ENCODE results near the gene RPL22L1. TPM values are rescaled to one million over a fixed set of nuclear protein-coding genes. Genes with fewer than 3 reads are reported as not detected.
"Not testable (repeated sequence)": the region's sequence is repeated elsewhere in the genome, so short reads cannot be mapped to it uniquely, and the experiment has no call there.

Gene RPL22L1
- total RNA-seq, 2 donors from 2014 or later, result 96.6 to 144 TPM

- peaks cover 12 to 22% of the 10 kb centered on the region in 2 donors for H3K27me3 Mint-ChIP-seq
- H3K27ac Mint-ChIP-seq, result no peak overlapping the region
These were observed 34.7 kb downstream of the RPL22L1 start for GRCh38 chr3:170835336-170835735.

DNA sequence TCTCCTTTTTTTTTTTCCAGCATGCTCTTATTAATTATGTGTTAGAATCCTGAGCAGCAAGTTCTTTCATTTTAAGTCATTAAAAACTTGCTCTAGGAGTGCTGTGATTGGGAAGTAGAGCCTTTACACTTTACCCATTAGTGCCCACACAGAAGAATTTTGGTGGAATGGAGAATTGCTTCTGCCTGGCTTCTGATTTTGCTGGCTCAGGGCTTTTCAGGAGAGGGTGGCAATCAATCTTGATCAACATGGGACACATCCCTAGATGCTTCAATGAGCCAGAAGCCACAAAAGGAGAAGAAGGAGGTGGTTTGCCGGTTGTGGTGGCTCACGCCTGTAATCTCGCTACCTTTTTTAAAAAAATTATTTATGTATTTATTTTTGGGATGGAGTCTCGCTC is 39.4 kb downstream of the RPL22L1 start:
- no peak for ATAC-seq
- no peaks in the 10 kb centered on the region for H3K9me3 Mint-ChIP-seq
- peaks cover 13 to 15% of the 10 kb centered on the region in 2 donors for H3K4me1 Mint-ChIP-seq (ENCODE audit: low read depth in 2 of 2)
- H3K27me3 Mint-ChIP-seq, result peaks cover 14 to 33% of the 10 kb centered on the region in 2 donors
- no peak overlapping the region for H3K27ac Mint-ChIP-seq
- H3K4me3 Mint-ChIP-seq, result no peak overlapping the region
- DNase-seq (ENCODE audit: low spot score), result no peak
- no peaks in the 10 kb centered on the region for H3K36me3 Mint-ChIP-seq

More at GRCh38 chr3:170835336-170835735, 34.7 kb downstream of the RPL22L1 start:
- H3K9me3 Mint-ChIP-seq, result no peaks in the 10 kb centered on the region
- ATAC-seq (no peak), DNase-seq (ENCODE audit: low spot score) (no peak)
- H3K4me1 Mint-ChIP-seq (ENCODE audit: low read depth in 2 of 2), result peaks cover 2 to 3% of the 10 kb centered on the region in 2 donors
- H3K36me3 Mint-ChIP-seq, result no peaks in the 10 kb centered on the region
- no peak overlapping the region for H3K4me3 Mint-ChIP-seq

- Mint-ChIP-seq H3K4me1 (ENCODE audit: low read depth in 2 of 2) (peaks cover 13 to 15% of the 10 kb centered on the region in 2 donors), H3K4me3 (peak overlapping the region; percentile 6), H3K27ac (peak overlapping the region in 1 of 2 donors; percentile 74), H3K9me3 (no peaks in the 10 kb centered on the region), H3K36me3 (no peaks in the 10 kb centered on the region), H3K27me3 (peaks cover 14 to 28% of the 10 kb centered on the region in 2 donors)
- ATAC-seq (peak in 1 of 2 donors; percentile 55), DNase-seq (ENCODE audit: low spot score) (no peak)
These were observed 40.3 kb downstream of the RPL22L1 start for GRCh38 chr3:170829546-170830272.

DNA sequence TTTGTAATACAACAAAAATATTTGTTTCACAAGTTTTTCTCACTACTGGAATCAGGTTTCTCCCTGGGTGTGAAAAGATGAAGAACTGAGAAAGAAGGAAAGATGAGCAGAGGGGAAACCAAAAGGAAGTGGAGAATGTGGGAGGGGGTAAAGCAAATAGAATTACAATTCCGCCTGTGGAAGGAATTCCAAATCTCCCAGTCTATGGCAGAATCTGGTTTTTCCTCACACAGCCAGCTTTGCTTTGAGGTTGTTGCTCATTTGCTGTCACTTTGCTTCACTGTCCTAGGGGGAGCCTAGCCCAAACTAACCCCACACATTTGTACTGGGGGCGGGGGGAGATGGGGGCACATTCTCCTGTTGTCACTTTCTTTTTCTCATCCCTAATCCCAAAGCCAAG is 43.9 kb downstream of the RPL22L1 start:
- DNase-seq (ENCODE audit: low spot score), result no peak
- Mint-ChIP-seq H3K4me1 (ENCODE audit: low read depth in 2 of 2) (peaks cover 13 to 15% of the 10 kb centered on the region in 2 donors), H3K9me3 (no peaks in the 10 kb centered on the region), H3K4me3 (no peak overlapping the region), H3K27me3 (peaks cover 21 to 47% of the 10 kb centered on the region in 2 donors), H3K36me3 (no peaks in the 10 kb centered on the region), H3K27ac (no peak overlapping the region)
- ATAC-seq, result no peak

- not testable (repeated sequence) for H3K4me1 Mint-ChIP-seq (ENCODE audit: low read depth in 2 of 2); H3K36me3 Mint-ChIP-seq; H3K9me3 Mint-ChIP-seq; H3K4me3 Mint-ChIP-seq; ATAC-seq; H3K27ac Mint-ChIP-seq; DNase-seq (ENCODE audit: low spot score)
- peaks cover 21 to 58% of the 10 kb centered on the region in 2 donors for H3K27me3 Mint-ChIP-seq
These were observed 46.4 kb downstream of the RPL22L1 start for GRCh38 chr3:170823562-170823961.

DNA sequence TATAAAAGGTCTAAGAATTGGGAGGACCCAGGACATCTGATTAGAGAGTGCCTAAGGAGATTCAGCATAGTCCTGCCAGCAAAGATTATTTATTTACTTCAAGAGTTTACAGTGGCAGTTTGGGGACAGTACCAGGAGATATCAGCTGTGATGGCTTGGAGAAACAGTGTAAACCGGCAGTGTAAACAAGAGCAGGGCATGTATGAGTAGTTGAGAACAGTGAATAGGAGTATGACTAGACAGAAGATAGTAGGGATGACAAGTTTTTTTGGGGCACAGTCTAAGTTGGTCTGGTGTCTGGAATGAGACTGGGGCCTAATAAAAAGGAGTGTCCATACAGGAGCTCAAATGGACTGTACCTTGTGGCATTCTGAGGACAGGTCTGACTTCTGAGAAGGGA is 51.7 kb downstream of the RPL22L1 start:
- ATAC-seq; H3K36me3 Mint-ChIP-seq; H3K27ac Mint-ChIP-seq; H3K9me3 Mint-ChIP-seq; H3K4me1 Mint-ChIP-seq (ENCODE audit: low read depth in 2 of 2); H3K4me3 Mint-ChIP-seq; DNase-seq (ENCODE audit: low spot score): not testable (repeated sequence)
- H3K27me3 Mint-ChIP-seq, result peaks cover 22 to 39% of the 10 kb centered on the region in 2 donors

- not testable (repeated sequence) for H3K27ac Mint-ChIP-seq; DNase-seq (ENCODE audit: low spot score); H3K4me1 Mint-ChIP-seq (ENCODE audit: low read depth in 2 of 2); H3K36me3 Mint-ChIP-seq; H3K4me3 Mint-ChIP-seq; ATAC-seq; H3K9me3 Mint-ChIP-seq
- H3K27me3 Mint-ChIP-seq, result peaks cover 14 to 30% of the 10 kb centered on the region in 2 donors
These were observed 52.5 kb downstream of the RPL22L1 start for GRCh38 chr3:170817471-170817870.

GRCh38 chr3:170816841-170817240 is 53.2 kb downstream of the RPL22L1 start:
- H3K9me3 Mint-ChIP-seq, result no peaks in the 10 kb centered on the region
- no peak for ATAC-seq
- no peak overlapping the region for H3K27ac Mint-ChIP-seq
- no peak for DNase-seq (ENCODE audit: low spot score)
- H3K4me3 Mint-ChIP-seq, result no peak overlapping the region
- peaks cover 8 to 24% of the 10 kb centered on the region in 2 donors for H3K27me3 Mint-ChIP-seq
- peaks cover 3% of the 10 kb centered on the region in 2 donors for H3K4me1 Mint-ChIP-seq (ENCODE audit: low read depth in 2 of 2)
- no peaks in the 10 kb centered on the region for H3K36me3 Mint-ChIP-seq

GRCh38 chr3:170816341-170816740 is 53.7 kb downstream of the RPL22L1 start:
- Mint-ChIP-seq H3K27me3 (peaks cover 8 to 20% of the 10 kb centered on the region in 2 donors), H3K4me3 (no peak overlapping the region), H3K36me3 (no peaks in the 10 kb centered on the region), H3K4me1 (ENCODE audit: low read depth in 2 of 2) (peaks cover 4 to 6% of the 10 kb centered on the region in 2 donors), H3K27ac (no peak overlapping the region), H3K9me3 (no peaks in the 10 kb centered on the region)
- ATAC-seq (no peak), DNase-seq (ENCODE audit: low spot score) (no peak)

- H3K27me3 Mint-ChIP-seq, result peaks cover 8 to 19% of the 10 kb centered on the region in 2 donors
These were observed 54.1 kb downstream of the RPL22L1 start for GRCh38 chr3:170815936-170816335.

GRCh38 chr3:170815340-170815739 is 54.7 kb downstream of the RPL22L1 start:
- peaks cover 4 to 6% of the 10 kb centered on the region in 2 donors for H3K4me1 Mint-ChIP-seq (ENCODE audit: low read depth in 2 of 2)
- H3K36me3 Mint-ChIP-seq, result no peaks in the 10 kb centered on the region

More at GRCh38 chr3:170815936-170816335, 54.1 kb downstream of the RPL22L1 start:
- Mint-ChIP-seq H3K9me3 (no peaks in the 10 kb centered on the region), H3K27ac (no peak overlapping the region), H3K4me1 (ENCODE audit: low read depth in 2 of 2) (peaks cover 4 to 6% of the 10 kb centered on the region in 2 donors), H3K4me3 (no peak overlapping the region), H3K36me3 (no peaks in the 10 kb centered on the region)
- DNase-seq (ENCODE audit: low spot score) (no peak), ATAC-seq (no peak)

More at GRCh38 chr3:170815340-170815739, 54.7 kb downstream of the RPL22L1 start:
- no peaks in the 10 kb centered on the region for H3K9me3 Mint-ChIP-seq
- H3K27me3 Mint-ChIP-seq, result peaks cover 8 to 13% of the 10 kb centered on the region in 2 donors
- DNase-seq (ENCODE audit: low spot score) (no peak), ATAC-seq (no peak)
- no peak overlapping the region for H3K4me3 Mint-ChIP-seq
- H3K27ac Mint-ChIP-seq, result no peak overlapping the region

Other genes starting within 250 kb of the RPL22L1 start
- 1 to 10 TPM; 5.7 to 8.7 TPM for gene EIF5A2, start 38.4 kb upstream of the RPL22L1 start, total RNA-seq
- not detected for gene SLC2A2, start 156.5 kb upstream of the RPL22L1 start, total RNA-seq

All from natural killer cell treated with Interleukin-12 subunit alpha and Interleukin-12 subunit beta and Interleukin-15 and Interleukin-18, amount 100 ng/mL, for 72 hours (primary cell).